ENCODE data around the gene ADO. TPM values are rescaled to one million over a fixed set of nuclear protein-coding genes. Genes with fewer than 3 reads are reported as not detected.

The ADO gene
- total RNA-seq, 4 donors from 2014 or later = 17.1 to 22.3 (median 21.2) TPM

DNA sequence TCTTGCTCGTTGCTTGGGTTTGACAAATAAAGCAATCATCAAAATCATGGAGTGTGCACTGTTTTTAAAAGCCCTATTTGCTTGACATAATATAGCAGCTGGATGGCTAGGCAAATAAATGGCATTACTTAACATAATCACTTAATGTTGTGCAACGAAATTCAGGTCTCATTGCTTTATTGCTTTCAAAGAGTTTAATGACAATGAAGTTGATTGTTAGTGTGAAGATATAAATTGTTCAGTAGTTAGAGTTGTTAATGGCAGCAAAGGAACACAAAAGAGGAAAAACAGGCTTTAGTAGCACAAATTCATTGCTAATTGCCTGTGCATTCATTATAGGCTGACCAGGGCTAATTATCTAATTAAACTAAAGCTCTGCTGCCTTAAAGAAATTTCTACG is 7.6 kb upstream of the ADO start:
- DNase-seq (ENCODE audit: low spot score in 2 of 2) = no peak
- intact Hi-C loops (cut with DNase I; ENCODE audit: low total_unique reads) = no loop called here
- H3K4me3 ChIP-seq (ENCODE audit: low read depth, poor library complexity, severe bottlenecking) = no peak overlapping the region
- 83 to 88% methylated on average over 3 of the region's 3 CpGs for WGBS, 2 donors
- TF ChIP-seq POLR2A (IDR thresholded peaks at IDR 0.05) = no peak
- TF ChIP-seq, protein P1, sequence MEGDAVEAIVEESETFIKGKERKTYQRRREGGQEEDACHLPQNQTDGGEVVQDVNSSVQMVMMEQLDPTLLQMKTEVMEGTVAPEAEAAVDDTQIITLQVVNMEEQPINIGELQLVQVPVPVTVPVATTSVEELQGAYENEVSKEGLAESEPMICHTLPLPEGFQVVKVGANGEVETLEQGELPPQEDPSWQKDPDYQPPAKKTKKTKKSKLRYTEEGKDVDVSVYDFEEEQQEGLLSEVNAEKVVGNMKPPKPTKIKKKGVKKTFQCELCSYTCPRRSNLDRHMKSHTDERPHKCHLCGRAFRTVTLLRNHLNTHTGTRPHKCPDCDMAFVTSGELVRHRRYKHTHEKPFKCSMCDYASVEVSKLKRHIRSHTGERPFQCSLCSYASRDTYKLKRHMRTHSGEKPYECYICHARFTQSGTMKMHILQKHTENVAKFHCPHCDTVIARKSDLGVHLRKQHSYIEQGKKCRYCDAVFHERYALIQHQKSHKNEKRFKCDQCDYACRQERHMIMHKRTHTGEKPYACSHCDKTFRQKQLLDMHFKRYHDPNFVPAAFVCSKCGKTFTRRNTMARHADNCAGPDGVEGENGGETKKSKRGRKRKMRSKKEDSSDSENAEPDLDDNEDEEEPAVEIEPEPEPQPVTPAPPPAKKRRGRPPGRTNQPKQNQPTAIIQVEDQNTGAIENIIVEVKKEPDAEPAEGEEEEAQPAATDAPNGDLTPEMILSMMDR (IDR thresholded peaks at IDR 0.05) = no peak

DNA sequence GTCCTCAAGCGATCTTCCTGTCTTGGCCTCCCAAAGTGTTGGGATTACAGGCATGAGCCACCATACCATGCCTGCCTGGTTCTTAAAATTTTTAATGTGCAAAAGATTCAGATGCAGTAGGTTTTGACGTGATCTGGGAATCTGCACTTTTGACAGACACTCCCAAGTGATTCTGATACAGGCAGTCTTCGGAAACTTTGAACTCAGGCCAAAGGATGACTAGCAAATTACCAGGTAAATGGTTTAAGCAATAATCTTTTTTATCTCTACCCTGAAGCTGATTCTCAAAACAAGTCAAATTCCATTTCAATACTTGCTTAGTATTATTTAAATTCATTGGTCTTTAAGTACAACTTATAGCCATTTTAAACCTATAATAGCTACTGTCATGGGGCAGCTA is 2.6 kb upstream of the ADO start:
- WGBS, 2 donors = 71 to 79% methylated on average over 3 of the region's 3 CpGs
- intact Hi-C loops (cut with DNase I; ENCODE audit: low total_unique reads) = no loop called here
- TF ChIP-seq, protein P1 (IDR thresholded peaks at IDR 0.05) = no peak
- no peak for TF ChIP-seq POLR2A (IDR thresholded peaks at IDR 0.05)
- no peak for DNase-seq (ENCODE audit: low spot score in 2 of 2)
- no peak overlapping the region for H3K4me3 ChIP-seq (ENCODE audit: low read depth, poor library complexity, severe bottlenecking)

DNA sequence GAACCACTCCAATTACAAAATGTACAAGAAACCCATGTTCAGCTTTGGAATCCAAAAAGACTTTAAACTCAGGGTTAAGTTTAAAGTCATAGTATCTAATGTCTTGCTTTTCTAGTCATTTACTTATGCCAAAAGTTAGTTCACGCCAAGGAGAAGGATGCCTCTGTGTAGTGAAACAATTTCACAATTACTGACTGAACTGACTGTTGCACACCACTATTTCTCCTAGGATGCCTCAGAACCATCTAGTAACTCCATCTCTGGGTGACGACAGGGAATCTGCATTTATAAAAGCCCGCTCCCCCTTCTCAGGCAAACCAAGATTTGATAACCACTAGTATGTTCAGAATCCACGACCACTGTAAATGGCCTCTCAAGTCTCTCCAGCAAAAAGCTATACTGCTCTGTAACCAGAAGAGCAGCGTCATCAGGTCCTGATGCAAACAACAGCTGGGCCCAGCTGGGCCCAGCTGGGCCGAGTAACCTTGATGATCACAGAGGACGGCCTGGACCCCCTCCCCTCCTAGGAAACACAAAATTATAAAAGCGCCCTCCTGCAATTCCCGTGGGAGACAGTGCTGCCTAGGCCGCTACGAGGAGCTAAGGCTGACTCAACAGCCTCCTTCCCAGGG is 680 bp upstream of the ADO start:
- peak overlapping the region; percentile 94 for H3K4me3 ChIP-seq (ENCODE audit: low read depth, poor library complexity, severe bottlenecking)
- intact Hi-C loops (cut with DNase I; ENCODE audit: low total_unique reads) = no loop called here
- 36 to 39% methylated on average over 11 of the region's 11 CpGs for WGBS, 2 donors
- no peak for TF ChIP-seq POLR2A (IDR thresholded peaks at IDR 0.05)
- TF ChIP-seq, protein P1 (IDR thresholded peaks at IDR 0.05) = no peak
- DNase-seq (ENCODE audit: low spot score in 2 of 2) = no peak

DNA sequence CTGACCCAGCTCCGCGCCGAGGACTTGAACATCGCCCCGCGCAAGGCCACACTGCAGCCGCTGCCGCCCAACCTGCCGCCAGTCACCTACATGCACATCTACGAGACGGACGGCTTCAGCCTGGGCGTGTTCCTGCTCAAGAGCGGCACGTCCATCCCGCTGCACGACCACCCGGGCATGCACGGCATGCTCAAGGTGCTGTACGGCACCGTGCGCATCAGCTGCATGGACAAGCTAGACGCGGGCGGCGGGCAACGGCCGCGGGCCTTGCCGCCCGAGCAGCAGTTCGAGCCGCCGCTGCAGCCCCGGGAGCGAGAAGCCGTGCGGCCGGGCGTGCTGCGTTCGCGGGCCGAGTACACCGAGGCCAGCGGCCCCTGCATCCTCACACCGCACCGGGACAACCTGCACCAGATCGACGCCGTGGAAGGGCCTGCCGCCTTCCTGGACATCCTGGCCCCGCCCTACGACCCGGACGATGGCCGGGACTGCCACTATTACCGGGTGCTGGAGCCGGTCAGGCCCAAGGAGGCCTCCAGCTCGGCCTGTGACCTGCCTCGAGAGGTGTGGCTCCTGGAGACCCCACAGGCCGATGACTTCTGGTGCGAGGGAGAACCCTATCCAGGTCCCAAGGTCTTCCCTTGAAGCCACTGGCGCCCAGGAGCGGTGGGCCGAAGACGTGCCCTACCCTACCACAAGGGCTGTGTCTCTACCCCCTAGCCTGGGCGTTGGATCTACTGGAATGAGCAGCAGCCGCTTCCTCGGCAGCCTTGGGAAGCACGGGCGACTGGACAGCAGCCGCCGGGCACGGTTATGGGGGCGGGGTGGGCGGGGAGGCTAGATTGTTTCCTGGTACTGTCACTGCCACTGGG is 945 bp downstream of the ADO start:
- intact Hi-C loops (cut with DNase I; ENCODE audit: low total_unique reads) = no loop called here
- DNase-seq (ENCODE audit: low spot score in 2 of 2) = peak in 1 of 2 donors; percentile 90
- WGBS, 2 donors = 2 to 6% methylated on average over 14 to 19 of the region's 77 CpGs
- H3K4me3 ChIP-seq (ENCODE audit: low read depth, poor library complexity, severe bottlenecking) = peak overlapping the region; percentile 94
- TF ChIP-seq, protein P1 (IDR thresholded peaks at IDR 0.05) = no peak
- no peak for TF ChIP-seq POLR2A (IDR thresholded peaks at IDR 0.05)

DNA sequence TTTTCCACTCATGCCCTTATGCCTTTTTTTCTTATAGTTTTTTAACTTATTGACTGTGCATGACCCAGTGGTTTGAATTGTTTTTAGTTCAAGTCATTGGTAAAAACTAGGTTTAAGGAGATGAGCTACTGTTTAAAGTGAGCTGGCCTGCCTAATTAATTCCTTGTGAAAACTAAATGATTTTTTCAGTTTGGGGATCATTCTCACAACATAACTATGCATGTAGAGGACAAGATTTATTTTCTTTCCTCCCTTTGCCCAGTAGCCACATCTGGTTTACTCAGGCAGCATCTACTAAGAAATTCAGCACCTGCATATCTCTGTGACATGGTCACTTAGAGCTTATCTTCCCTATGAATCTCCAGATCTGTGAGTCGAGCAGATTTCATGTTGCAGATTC is 1.7 kb downstream of the ADO start:
- intact Hi-C loops (cut with DNase I; ENCODE audit: low total_unique reads) = no loop called here
- TF ChIP-seq POLR2A (IDR thresholded peaks at IDR 0.05) = no peak
- TF ChIP-seq, protein P1 (IDR thresholded peaks at IDR 0.05) = no peak
- no peak for DNase-seq (ENCODE audit: low spot score in 2 of 2)
- 22 to 23% methylated on average over 1 of the region's 1 CpG for WGBS, 2 donors
- H3K4me3 ChIP-seq (ENCODE audit: low read depth, poor library complexity, severe bottlenecking) = no peak overlapping the region

Measured in lower leg skin (tissue), 4 donors.